Kidney (tissue), 14 donors: Measurements from ENCODE around the gene SLC25A5. TPM values are rescaled to one million over a fixed set of nuclear protein-coding genes. Genes with fewer than 3 reads are reported as not detected.

Experiments
- DNase-seq, 5 donors: peaks; one replicate each; pipeline ENCODE4 v3.0.0-alpha.2; 2013 to 2020
- FAIRE-seq: peaks from 2 replicates; lab custom pipeline; 2012; peaks lifted over from hg19 to GRCh38; lab: Jason Lieb, UNC
- H3K27ac ChIP-seq, 2 donors: one replicate each; pipeline ENCODE4 v1.7.0; 2013; ENCODE audit warnings: low read depth in 2 of 2, low read length in 2 of 2, inconsistent platforms in 1 of 2
- H3K27me3 ChIP-seq: one replicate; pipeline ENCODE4 v1.7.1; 2013; ENCODE audit warnings: low read length, inconsistent platforms; ENCODE audit not compliant: control insufficient read depth, insufficient read depth
- H3K36me3 ChIP-seq, 3 donors: one replicate each; pipeline versions ENCODE4 v1.7.0 to v1.7.1; 2013; ENCODE audit warnings: low read length in 3 of 3, control low read depth in 1 of 3, inconsistent platforms in 1 of 3; ENCODE audit not compliant: insufficient read depth in 3 of 3, control insufficient read depth in 2 of 3
- H3K4me1 ChIP-seq, 3 donors: one replicate each; pipeline versions ENCODE4 v1.7.0 to v1.7.1; 2013; ENCODE audit warnings: low read length in 3 of 3, inconsistent platforms in 1 of 3, low read depth in 1 of 3; ENCODE audit not compliant: control insufficient read depth in 2 of 3, insufficient read depth in 2 of 3
- H3K4me3 ChIP-seq, 3 donors: one replicate each; pipeline versions ENCODE4 v1.7.0 to v1.8.1; 2013; ENCODE audit warnings: low read length in 3 of 3, control low read depth in 1 of 3, inconsistent platforms in 1 of 3
- H3K9ac ChIP-seq, 3 donors: one replicate each; pipeline versions ENCODE4 v1.7.0 to v1.7.1; 2013; ENCODE audit warnings: low read length in 3 of 3, control low read depth in 1 of 3, inconsistent platforms in 1 of 3
- H3K9me3 ChIP-seq, 3 donors: one replicate each; pipeline versions ENCODE4 v1.7.0 to v1.7.1; 2013; ENCODE audit warnings: low read length in 3 of 3, control low read depth in 1 of 3, inconsistent platforms in 1 of 3; ENCODE audit not compliant: control insufficient read depth in 2 of 3, insufficient read depth in 1 of 3
- intact Hi-C: fragments of 100-400 bp; cut with DNase I; formaldehyde crosslinking; loops from one replicate; pipeline ENCODE4 v1.11.1; 2022
- polyA plus RNA-seq: library from polyadenylated mRNA; stranded (reverse); fragments of 350-450 nt; fragmentation: Illumina TruSeq; extraction: RNeasy Lipid Tissue Mini Kit (QIAGEN cat#74804); gene quantifications from one replicate; pipeline ENCODE4 v1.2.3, GENCODE V29; 2014; ENCODE audit warnings: low read depth, low replicate concordance; ENCODE audit not compliant: insufficient read depth
- total RNA-seq: library from RNA; stranded (reverse); fragmentation: NEBNext Ultra II Directional; extraction: Animal tissue kit (Norgen Biotek cat#: 25700); gene quantifications from one replicate; pipeline ENCODE4 v1.2.1, GENCODE V29; 2021
- TF ChIP-seq, protein P1 (sequence below): IDR thresholded peaks from 3 replicates; pipeline ENCODE4 v1.5.1; 2012; ENCODE audit warnings: mild to moderate bottlenecking, moderate library complexity, borderline replicate concordance; ENCODE audit not compliant: insufficient read depth; ENCODE audit errors: extremely low read depth
- donor health status: control.
- donor health status: control.
- donor health status: control.
- donor health status: control.
- donor health status: control.
- donor health status: DM: yes; HTN: yes; CAD: no.
- donor health status: Normal renal cell carcinoma (clear cell type).

SLC25A5 gene
- total and polyA plus RNA-seq, 2 donors from 2014 or later: 224 to 850 TPM

DNA sequence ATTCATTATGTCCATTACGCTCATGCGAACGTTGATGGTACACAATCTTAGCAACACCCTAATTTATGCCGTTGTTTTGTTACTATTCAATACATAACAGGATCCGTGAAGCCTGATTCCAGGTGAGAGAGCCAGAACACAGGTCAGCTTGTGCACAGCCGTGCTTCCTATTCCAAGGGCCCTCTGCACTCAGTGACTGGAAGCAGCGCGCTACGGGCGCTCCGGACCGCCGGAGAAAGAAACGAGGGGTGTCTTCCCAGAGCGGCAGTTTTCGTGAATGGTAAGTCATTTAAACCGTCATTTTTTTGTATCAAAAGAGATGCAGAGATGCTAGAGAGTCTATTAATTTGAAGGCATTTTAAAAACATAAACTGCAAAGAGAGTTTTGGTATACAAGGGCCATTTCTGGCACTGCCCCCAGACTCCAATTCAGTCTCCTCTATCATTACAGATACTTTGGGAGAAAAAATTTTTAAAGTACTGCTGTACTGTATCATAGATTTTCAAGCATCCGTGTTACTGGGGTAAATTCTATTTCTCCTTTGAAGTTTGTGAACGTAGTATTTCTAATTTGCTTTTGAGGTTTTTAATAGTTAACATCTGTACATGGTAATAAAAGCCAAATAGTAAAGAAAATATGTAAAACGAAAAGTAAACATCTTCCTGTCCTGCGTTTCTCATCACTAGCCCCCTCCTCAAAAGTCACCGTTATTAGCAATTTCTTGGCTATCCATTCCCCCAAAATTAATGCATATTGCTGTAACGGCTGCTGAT lies 6.6 kb downstream of the SLC25A5 start:
- Histone ChIP-seq H3K4me3 (no peak overlapping the region), H3K4me1 (peaks cover 0 to 6% (median 0%) of the 10 kb centered on the region in 3 donors), H3K9me3 (no peaks in the 10 kb centered on the region), H3K27ac (no peak overlapping the region), H3K36me3 (peaks cover 0 to 7% (median 3%) of the 10 kb centered on the region in 3 donors), H3K9ac (no peak overlapping the region), H3K27me3 (no peaks in the 10 kb centered on the region)
- no peak for FAIRE-seq
- TF ChIP-seq, protein P1, sequence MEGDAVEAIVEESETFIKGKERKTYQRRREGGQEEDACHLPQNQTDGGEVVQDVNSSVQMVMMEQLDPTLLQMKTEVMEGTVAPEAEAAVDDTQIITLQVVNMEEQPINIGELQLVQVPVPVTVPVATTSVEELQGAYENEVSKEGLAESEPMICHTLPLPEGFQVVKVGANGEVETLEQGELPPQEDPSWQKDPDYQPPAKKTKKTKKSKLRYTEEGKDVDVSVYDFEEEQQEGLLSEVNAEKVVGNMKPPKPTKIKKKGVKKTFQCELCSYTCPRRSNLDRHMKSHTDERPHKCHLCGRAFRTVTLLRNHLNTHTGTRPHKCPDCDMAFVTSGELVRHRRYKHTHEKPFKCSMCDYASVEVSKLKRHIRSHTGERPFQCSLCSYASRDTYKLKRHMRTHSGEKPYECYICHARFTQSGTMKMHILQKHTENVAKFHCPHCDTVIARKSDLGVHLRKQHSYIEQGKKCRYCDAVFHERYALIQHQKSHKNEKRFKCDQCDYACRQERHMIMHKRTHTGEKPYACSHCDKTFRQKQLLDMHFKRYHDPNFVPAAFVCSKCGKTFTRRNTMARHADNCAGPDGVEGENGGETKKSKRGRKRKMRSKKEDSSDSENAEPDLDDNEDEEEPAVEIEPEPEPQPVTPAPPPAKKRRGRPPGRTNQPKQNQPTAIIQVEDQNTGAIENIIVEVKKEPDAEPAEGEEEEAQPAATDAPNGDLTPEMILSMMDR: no peak
- DNase-seq: no peak
- intact Hi-C loops: no loop called here

DNA sequence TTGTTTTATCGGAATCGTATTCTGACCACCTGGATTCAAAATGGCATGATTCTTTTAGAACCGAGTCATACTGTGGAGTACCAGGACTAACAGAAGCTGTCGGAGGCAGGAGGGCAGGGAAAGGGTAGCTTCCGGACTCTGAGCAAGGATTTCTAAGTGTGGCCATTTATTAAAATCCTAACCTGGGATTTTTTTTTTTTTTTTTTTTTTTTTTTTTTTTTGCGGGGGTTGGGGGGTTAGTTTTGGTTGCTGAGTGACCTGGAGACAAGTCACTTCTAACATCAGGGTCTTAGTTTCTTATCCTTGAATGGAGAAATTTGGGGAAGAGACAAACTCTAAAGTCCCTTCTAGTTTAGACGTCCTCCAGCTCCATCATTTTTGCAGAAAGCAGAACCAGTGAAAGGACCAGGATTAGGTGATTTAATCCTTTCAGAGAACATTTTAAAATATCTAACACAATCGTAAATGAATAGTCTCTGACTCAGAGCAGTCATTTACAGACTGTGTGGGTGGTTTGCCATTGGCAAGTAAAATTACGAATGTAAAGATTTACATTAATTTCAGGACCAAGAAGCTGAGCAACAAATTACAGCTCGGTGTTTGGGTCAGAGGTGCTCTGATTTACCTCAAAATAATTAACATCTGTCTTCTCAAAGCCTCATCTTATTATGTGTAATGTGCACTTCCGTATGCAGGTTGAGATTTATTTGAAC lies 7.3 kb downstream of the SLC25A5 start:
- H3K27ac ChIP-seq: no peak overlapping the region
- no peak overlapping the region for H3K9ac ChIP-seq
- DNase-seq: no peak
- FAIRE-seq: no peak
- TF ChIP-seq, protein P1: no peak
- H3K36me3 ChIP-seq: peaks cover 0 to under 1% (median under 1%) of the 10 kb centered on the region in 3 donors
- no peak overlapping the region for H3K4me3 ChIP-seq
- no peaks in the 10 kb centered on the region for H3K4me1 ChIP-seq
- intact Hi-C loops: no loop called here
- H3K9me3 ChIP-seq: no peaks in the 10 kb centered on the region
- no peaks in the 10 kb centered on the region for H3K27me3 ChIP-seq

DNA sequence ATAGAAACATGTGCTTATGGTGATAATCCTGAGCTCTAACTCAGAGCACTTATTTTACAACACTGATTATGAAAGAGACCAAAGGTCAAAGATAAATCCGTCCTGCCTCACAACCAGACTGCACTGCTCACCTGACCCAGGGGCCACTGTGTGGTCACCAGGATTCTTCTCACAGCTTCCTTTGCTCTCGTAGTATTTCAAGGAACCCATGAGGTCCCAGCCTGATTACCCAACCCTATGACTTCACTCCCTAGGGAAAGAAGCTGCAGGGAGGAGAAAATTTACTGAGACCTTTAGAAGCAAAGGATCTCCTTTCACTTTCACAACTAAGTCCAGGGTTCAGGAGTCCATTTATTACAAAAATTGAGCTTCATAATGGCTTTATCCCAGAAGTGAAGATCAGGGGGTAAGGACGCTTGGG lies 9.6 kb downstream of the SLC25A5 start:
- peak in 1 of 5 donors; percentile 35 for DNase-seq
- H3K4me3 ChIP-seq: peak overlapping the region in 2 of 3 donors; percentile 23 to 46

More for the DNA sequence above, 9.6 kb downstream of the SLC25A5 start:
- FAIRE-seq: peak; percentile 70
- no peaks in the 10 kb centered on the region for H3K9me3 ChIP-seq
- no peak overlapping the region for H3K9ac ChIP-seq
- H3K36me3 ChIP-seq: no peaks in the 10 kb centered on the region
- intact Hi-C loops: no loop called here
- peak overlapping the region in 1 of 2 donors; percentile 48 for H3K27ac ChIP-seq
- no peaks in the 10 kb centered on the region for H3K27me3 ChIP-seq
- H3K4me1 ChIP-seq: peaks cover 0 to 5% (median 0%) of the 10 kb centered on the region in 3 donors
- TF ChIP-seq, protein P1: no peak
